H1 (cell line): ENCODE measurements around the gene CEP120. TPM values are rescaled to one million over a fixed set of nuclear protein-coding genes. Genes with fewer than 3 reads are reported as not detected.

Source experiments
- CTCF ChIA-PET: fragments of 300-600 bp; sonication (Branson Sonifier 250); formaldehyde crosslinking; loops from one replicate; lab custom pipeline; 2021; ENCODE audit not compliant: partially characterized antibody; lab: Charles Lee
- POLR2A ChIA-PET: fragments of 300-600 bp; sonication (Branson Sonifier 250); formaldehyde crosslinking; loops from one replicate; lab custom pipeline; 2021; ENCODE audit warnings: inconsistent platforms; ENCODE audit not compliant: partially characterized antibody; lab: Charles Lee
- DNase-seq, 2 experiments: peaks; one replicate each; pipeline versions ENCODE4 v3.0.0 to v3.0.0-alpha.2; 2010 to 2022; ENCODE audit warnings: low spot score in 2 of 2, low read depth in 1 of 2, mixed read lengths in 1 of 2
- FAIRE-seq: peaks from 2 replicates; lab custom pipeline; 2011; peaks lifted over from hg19 to GRCh38; lab: Jason Lieb, UNC
- H2AFZ ChIP-seq: 2 replicates; pipeline ENCODE4 v1.8.1; 2012; ENCODE audit warnings: low read length, inconsistent platforms
- H2AK5ac ChIP-seq: 2 replicates; pipeline ENCODE4 v1.6.1; 2013; ENCODE audit warnings: low read depth, low read length
- H2BK120ac ChIP-seq: replicated peaks from 2 replicates; pipeline ENCODE3; 2013; ENCODE audit warnings: low read depth, low read length, inconsistent platforms
- H2BK12ac ChIP-seq: 2 replicates; pipeline ENCODE4 v1.6.1; 2013; ENCODE audit warnings: low read depth, low read length
- H2BK15ac ChIP-seq: 2 replicates; pipeline ENCODE4 v1.6.1; 2013; ENCODE audit warnings: low read length
- H2BK20ac ChIP-seq: 2 replicates; pipeline ENCODE4 v1.6.1; 2013; ENCODE audit warnings: low read length
- H2BK5ac ChIP-seq: 2 replicates; pipeline ENCODE4 v1.6.1; 2013; ENCODE audit warnings: low read depth, low read length
- H3K14ac ChIP-seq: 2 replicates; pipeline ENCODE4 v1.6.1; 2013; ENCODE audit warnings: inconsistent platforms; ENCODE audit not compliant: insufficient read length
- H3K18ac ChIP-seq: 2 replicates; pipeline ENCODE4 v1.6.1; 2013; ENCODE audit warnings: low read length; ENCODE audit errors: extremely low read depth
- H3K23ac ChIP-seq: 2 replicates; pipeline ENCODE4 v1.6.1; 2013; ENCODE audit warnings: inconsistent platforms; ENCODE audit not compliant: insufficient read length
- H3K23me2 ChIP-seq: 2 replicates; pipeline ENCODE4 v1.6.1; 2013; ENCODE audit warnings: low read depth, low read length
- H3K27ac ChIP-seq: 2 replicates; pipeline ENCODE4 v1.6.1; 2011; ENCODE audit warnings: low read depth, low read length, inconsistent platforms
- H3K27me3 ChIP-seq, 4 experiments: replicated peaks in 1 of 4; 1 replicate in 1 of 4; 2 replicates in 3 of 4; pipeline versions ENCODE4 v1.6.1 to v1.8.1; 2011 to 2013; ENCODE audit warnings: low read length in 3 of 4, mild to moderate bottlenecking in 3 of 4, inconsistent platforms in 2 of 4, mixed read lengths in 2 of 4, moderate library complexity in 1 of 4; ENCODE audit not compliant: control insufficient read depth in 3 of 4, insufficient read depth in 3 of 4; ENCODE audit errors: extremely low read depth in 1 of 4
- H3K36me3 ChIP-seq, 4 experiments: 2 replicates each; pipeline versions ENCODE4 v1.6.1 to v1.8.1; 2011 to 2013; ENCODE audit warnings: mild to moderate bottlenecking in 4 of 4, low read length in 3 of 4, moderate library complexity in 2 of 4, control low read depth in 1 of 4, inconsistent platforms in 1 of 4; ENCODE audit not compliant: insufficient read depth in 4 of 4, control insufficient read depth in 2 of 4
- H3K4ac ChIP-seq: replicated peaks from 2 replicates; pipeline ENCODE3; 2013; ENCODE audit warnings: low read length, low read depth, mixed read lengths, inconsistent platforms; ENCODE audit not compliant: insufficient read length
- H3K4me1 ChIP-seq, 4 experiments: replicated peaks in 1 of 4; 1 replicate in 1 of 4; 2 replicates in 3 of 4; pipeline versions ENCODE4 v1.6.1 to v1.8.1; 2011 to 2013; ENCODE audit warnings: low read length in 3 of 4, inconsistent platforms in 2 of 4, mixed read lengths in 1 of 4; ENCODE audit not compliant: insufficient read depth in 4 of 4, control insufficient read depth in 3 of 4
- H3K4me2 ChIP-seq, 2 experiments: 2 replicates each; pipeline versions ENCODE4 v1.6.1 to v1.8.1; 2011 to 2013; ENCODE audit warnings: low read depth in 2 of 2, low read length in 2 of 2, control low read depth in 1 of 2, inconsistent platforms in 1 of 2, mild to moderate bottlenecking in 1 of 2; ENCODE audit not compliant: insufficient read depth in 1 of 2
- H3K4me3 ChIP-seq, 4 experiments: fragments of 200-600, 300-600 bp in 1 of 4; sonication (generic), shearing (Covaris generic), sonication (Bioruptor Twin) in 1 of 4; 2 replicates each; pipeline versions ENCODE4 v1.5.1 to v1.8.1; 2011 to 2016; ENCODE audit warnings: low read length in 4 of 4, low read depth in 3 of 4, control low read depth in 2 of 4, inconsistent platforms in 2 of 4, mild to moderate bottlenecking in 2 of 4, mixed read lengths in 1 of 4, moderate library complexity in 1 of 4; ENCODE audit not compliant: insufficient read depth in 2 of 4; ENCODE audit errors: extremely low read depth in 1 of 4
- H3K56ac ChIP-seq: replicated peaks from 2 replicates; pipeline ENCODE3; 2013; ENCODE audit warnings: low read depth, mild to moderate bottlenecking, mixed read lengths, low read length, inconsistent platforms; ENCODE audit not compliant: insufficient read length
- H3K79me1 ChIP-seq: 2 replicates; pipeline ENCODE4 v1.6.1; 2013; ENCODE audit warnings: low read depth, low read length, control low read depth
- H3K79me2 ChIP-seq, 2 experiments: 2 replicates each; pipeline versions ENCODE4 v1.6.1 to v1.8.1; 2012 to 2013; ENCODE audit warnings: low read length in 2 of 2, mild to moderate bottlenecking in 2 of 2, inconsistent platforms in 1 of 2; ENCODE audit not compliant: insufficient read depth in 2 of 2, control insufficient read depth in 1 of 2
- H3K9ac ChIP-seq, 4 experiments: replicated peaks in 1 of 4; 1 replicate in 1 of 4; 2 replicates in 3 of 4; pipeline versions ENCODE4 v1.6.1 to v1.8.1; 2011 to 2013; ENCODE audit warnings: low read depth in 3 of 4, low read length in 3 of 4, control low read depth in 2 of 4, mild to moderate bottlenecking in 2 of 4, moderate library complexity in 2 of 4, inconsistent platforms in 1 of 4; ENCODE audit errors: extremely low read depth in 1 of 4
- H3K9me3 ChIP-seq, 2 experiments: 2 replicates each; pipeline versions ENCODE4 v1.6.1 to v1.8.1; 2012 to 2013; ENCODE audit warnings: mild to moderate bottlenecking in 2 of 2, moderate library complexity in 2 of 2, control low read depth in 1 of 2, inconsistent platforms in 1 of 2, low read depth in 1 of 2, low read length in 1 of 2, mixed read lengths in 1 of 2; ENCODE audit not compliant: insufficient read depth in 2 of 2
- H4K20me1 ChIP-seq, 2 experiments: replicated peaks in 1 of 2; 2 replicates each; pipeline versions ENCODE3 to v1.8.1; 2011 to 2013; ENCODE audit warnings: inconsistent platforms in 2 of 2, low read length in 2 of 2, mild to moderate bottlenecking in 1 of 2; ENCODE audit not compliant: insufficient read depth in 2 of 2, control insufficient read depth in 1 of 2
- H4K5ac ChIP-seq: 2 replicates; pipeline ENCODE4 v1.6.1; 2013; ENCODE audit warnings: low read length, low read depth, mixed read lengths, inconsistent platforms; ENCODE audit not compliant: insufficient read length
- H4K8ac ChIP-seq: 2 replicates; pipeline ENCODE4 v1.8.0; 2013; ENCODE audit warnings: mild to moderate bottlenecking, moderate library complexity, low read length, inconsistent platforms; ENCODE audit not compliant: insufficient read depth; ENCODE audit errors: extremely low read depth
- H4K91ac ChIP-seq: replicated peaks from 2 replicates; pipeline ENCODE3; 2013; ENCODE audit warnings: low read length, mixed read lengths, inconsistent platforms; ENCODE audit not compliant: insufficient read length
- BACH1 ChIP-seq: IDR thresholded peaks from 2 replicates; pipeline ENCODE4 v1.6.1; 2012; ENCODE audit warnings: low read length, improper control_type of control experiment
- BCL11A ChIP-seq, 2 experiments: IDR thresholded peaks; one replicate each; pipeline ENCODE4 v1.6.1; 2011; ENCODE audit warnings: low read depth in 2 of 2, low read length in 2 of 2, mild to moderate bottlenecking in 2 of 2
- CBX8 ChIP-seq: fragments of 300-800, 300-1000 bp; sonication (generic); IDR thresholded peaks from 2 replicates; pipeline ENCODE4 v1.7.1; 2016; ENCODE audit warnings: low read depth, low read length, borderline replicate concordance
- CEBPB ChIP-seq: IDR thresholded peaks from 2 replicates; pipeline ENCODE4 v1.6.1; 2012; ENCODE audit warnings: low read depth, low read length
- CHD2 ChIP-seq: IDR thresholded peaks from 2 replicates; pipeline ENCODE4 v1.6.1; 2012; ENCODE audit warnings: low read length, improper control_type of control experiment
- CTBP2 ChIP-seq: IDR thresholded peaks from 2 replicates; pipeline ENCODE4 v1.7.0; 2011; ENCODE audit warnings: borderline replicate concordance, mild to moderate bottlenecking, moderate library complexity, mixed read lengths, low read length; ENCODE audit not compliant: insufficient read depth, insufficient read length
- EGR1 ChIP-seq: IDR thresholded peaks from 2 replicates; pipeline ENCODE4 v1.6.1; 2011; ENCODE audit warnings: low read depth, low read length, borderline replicate concordance
- GABPA ChIP-seq: IDR thresholded peaks from 2 replicates; pipeline ENCODE4 v1.6.1; 2011; ENCODE audit warnings: mild to moderate bottlenecking, low read length, moderate library complexity, borderline replicate concordance; ENCODE audit not compliant: insufficient read depth
- HDAC2 ChIP-seq, 2 experiments: fragments of 300-600 bp in 1 of 2; sonication (generic) in 1 of 2; IDR thresholded peaks; 2 replicates each; pipeline ENCODE4 v1.6.1; 2011 to 2012; ENCODE audit warnings: low read depth in 2 of 2, low read length in 2 of 2, mild to moderate bottlenecking in 2 of 2, moderate library complexity in 2 of 2, borderline replicate concordance in 1 of 2, inconsistent platforms in 1 of 2
- NANOG ChIP-seq: IDR thresholded peaks from 2 replicates; pipeline ENCODE4 v1.6.1; 2011; ENCODE audit warnings: low read length, low read depth, mild to moderate bottlenecking, inconsistent platforms; ENCODE audit not compliant: insufficient read depth, poor library complexity, severe bottlenecking
- RAD21 ChIP-seq, 2 experiments: IDR thresholded peaks in 1 of 2; conservative IDR thresholded peaks in 1 of 2; 2 replicates each; pipeline ENCODE4 v1.6.1; 2011; ENCODE audit warnings: low read depth in 2 of 2, low read length in 2 of 2, improper control_type of control experiment in 1 of 2, inconsistent platforms in 1 of 2, mild to moderate bottlenecking in 1 of 2, moderate library complexity in 1 of 2
- SIX5 ChIP-seq: IDR thresholded peaks from 2 replicates; pipeline ENCODE4 v1.6.1; 2011; ENCODE audit warnings: mild to moderate bottlenecking, low read depth, low read length
- SUZ12 ChIP-seq: fragments of 200-600 bp; sonication (generic); IDR thresholded peaks from 2 replicates; pipeline ENCODE4 v1.6.1; 2012; ENCODE audit warnings: mild to moderate bottlenecking, inconsistent platforms, low read length, moderate library complexity, mixed read lengths
- WGBS, 2 experiments: shearing (Covaris generic) in 1 of 2; methylation state at CpG; one replicate each; pipeline versions ENCODE4 v1.1.6 to v1.1.7; 2013 to 2015; ENCODE audit warnings: low lambda C conversion rate in 2 of 2, mixed read lengths in 2 of 2, inconsistent platforms in 1 of 2, low coverage in 1 of 2, missing lambda C conversion rate in 1 of 2; ENCODE audit not compliant: insufficient replicate concordance in 2 of 2, insufficient coverage in 1 of 2, insufficient read length in 1 of 2; ENCODE audit errors: extremely low coverage in 1 of 2, missing lambda C conversion rate in 1 of 2; 5-methylcytosine and 5-hydroxymethylcytosine counted together
- polyA plus RNA-seq, 7 experiments: library from polyadenylated mRNA; depleted of rRNA in 3 of 7; stranded (reverse) in 5 of 7; unstranded in 2 of 7; fragments of >200 nt in 5 of 7; fragments of 200-250 nt in 2 of 7; gene quantifications; 1 replicate in 5 of 7; 2 replicates in 1 of 7; 4 replicates in 1 of 7; pipeline versions ENCODE4 v1.2.1 to v1.2.3, GENCODE V29; 2011 to 2013; ENCODE audit warnings: missing spikeins in 2 of 7, mixed read lengths in 2 of 7
- total RNA-seq: library from RNA; stranded (reverse); fragmentation: NEBNext Ultra II Directional; extraction: Animal tissue kit (Norgen Biotek cat#: 25700); gene quantifications from 2 replicates; pipeline ENCODE4 v1.2.1, GENCODE V29; 2021

Gene CEP120
- total and polyA plus RNA-seq, 2 of the 8 experiments (the other 6 are each of a cell fraction or from before 2014, with no cell fraction given): 9.3 to 17.9 TPM

DNA sequence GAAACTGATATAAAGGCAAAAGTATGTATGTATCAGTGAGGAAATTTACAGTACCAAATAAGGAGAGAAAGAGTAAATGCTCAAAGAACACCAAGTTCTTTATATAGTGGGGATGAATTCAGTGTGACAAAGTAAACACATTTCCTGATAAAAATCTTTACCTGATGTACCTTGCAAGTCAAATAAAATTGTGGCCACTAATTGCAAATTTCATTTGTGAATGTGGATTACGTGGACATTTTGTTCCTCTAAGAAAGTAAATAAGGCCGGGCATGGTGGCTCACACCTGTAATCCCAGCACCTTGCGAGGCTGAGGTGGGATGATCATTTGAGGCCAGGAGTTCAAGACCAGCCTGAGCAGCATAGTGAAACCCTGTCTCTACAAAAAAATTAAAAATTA, 25.7 kb downstream of the CEP120 start:
- H3K23ac ChIP-seq: no peak overlapping the region
- no peak overlapping the region for H3K4ac ChIP-seq
- FAIRE-seq (no peak), DNase-seq (no peak)
- H2BK20ac ChIP-seq: no peak overlapping the region
- H4K5ac ChIP-seq: no peak overlapping the region
- H4K20me1 ChIP-seq: no peaks in the 10 kb centered on the region
- H3K4me3 ChIP-seq: no peak overlapping the region
- H2BK15ac ChIP-seq: no peak overlapping the region
- no peak overlapping the region for H4K8ac ChIP-seq
- ChIA-PET CTCF (interaction anchor here (1.0 kb wide), 2 partner anchors 26 to 89 kb away, joined by 3 read pairs; no protein-coding TSS in a partner anchor), POLR2A (interaction anchor here (1.5 kb wide), 1 partner anchor 26 kb away, joined by 3 read pairs; the partner anchor contains the start of gene CEP120)
- H2BK120ac ChIP-seq: no peak overlapping the region
- H2BK5ac ChIP-seq: no peak overlapping the region
- no peaks in the 10 kb centered on the region for H3K23me2 ChIP-seq
- H3K9ac ChIP-seq: no peak overlapping the region
- no peak overlapping the region for H2AFZ ChIP-seq
- WGBS, 2 experiments: 93% methylated on average over 3 of the region's 3 CpGs; no CpG with 5 or more reads in 1 of the 2 experiments
- no peaks in the 10 kb centered on the region for H3K27me3 ChIP-seq
- H3K56ac ChIP-seq: no peak overlapping the region
- H2AK5ac ChIP-seq: no peak overlapping the region
- no peaks in the 10 kb centered on the region for H3K79me1 ChIP-seq
- H3K36me3 ChIP-seq: peaks cover 2 to 35% (median 7%) of the 10 kb centered on the region in 4 experiments; a peak in 7 of 8 replicates
- no peaks in the 10 kb centered on the region for H3K9me3 ChIP-seq
- no peaks in the 10 kb centered on the region for H3K79me2 ChIP-seq
- H2BK12ac ChIP-seq: no peak overlapping the region
- no peak overlapping the region for H4K91ac ChIP-seq
- no peak overlapping the region for H3K14ac ChIP-seq
- peaks cover 0 to 4% (median 0%) of the 10 kb centered on the region in 4 experiments; a peak in 2 of 7 replicates for H3K4me1 ChIP-seq
- no peak overlapping the region for H3K27ac ChIP-seq
- no peak overlapping the region for H3K4me2 ChIP-seq
- H3K18ac ChIP-seq: no peak overlapping the region
- TF ChIP-seq CTBP2 (no peak), EGR1 (no peak), CBX8 (no peak), SIX5 (no peak), BCL11A (IDR thresholded peaks at IDR 0.05; ENCODE audit: low read depth in 2 of 2, low read length in 2 of 2) (no peak), CHD2 (no peak), HDAC2 (IDR thresholded peaks at IDR 0.05; ENCODE audit: borderline replicate concordance in 1 of 2, low read depth in 2 of 2, low read length in 2 of 2) (no peak), NANOG (no peak), RAD21 (IDR thresholded peaks at IDR 0.05 in 1 of 2, conservative IDR thresholded peaks at IDR 0.05 in 1 of 2; ENCODE audit: low read depth in 2 of 2, low read length in 2 of 2) (no peak), GABPA (no peak), BACH1 (no peak), CEBPB (no peak), SUZ12 (no peak)
